ENCODE data around the gene GSTM3. TPM values are rescaled to one million over a fixed set of nuclear protein-coding genes. Genes with fewer than 3 reads are reported as not detected.
"Not testable (repeated sequence)": the region's sequence is repeated elsewhere in the genome, so short reads cannot be mapped to it uniquely, and the experiment has no call there.

Gene GSTM3
- total RNA-seq, 4 donors from 2014 or later, result 68.7 to 213 (median 137) TPM

DNA sequence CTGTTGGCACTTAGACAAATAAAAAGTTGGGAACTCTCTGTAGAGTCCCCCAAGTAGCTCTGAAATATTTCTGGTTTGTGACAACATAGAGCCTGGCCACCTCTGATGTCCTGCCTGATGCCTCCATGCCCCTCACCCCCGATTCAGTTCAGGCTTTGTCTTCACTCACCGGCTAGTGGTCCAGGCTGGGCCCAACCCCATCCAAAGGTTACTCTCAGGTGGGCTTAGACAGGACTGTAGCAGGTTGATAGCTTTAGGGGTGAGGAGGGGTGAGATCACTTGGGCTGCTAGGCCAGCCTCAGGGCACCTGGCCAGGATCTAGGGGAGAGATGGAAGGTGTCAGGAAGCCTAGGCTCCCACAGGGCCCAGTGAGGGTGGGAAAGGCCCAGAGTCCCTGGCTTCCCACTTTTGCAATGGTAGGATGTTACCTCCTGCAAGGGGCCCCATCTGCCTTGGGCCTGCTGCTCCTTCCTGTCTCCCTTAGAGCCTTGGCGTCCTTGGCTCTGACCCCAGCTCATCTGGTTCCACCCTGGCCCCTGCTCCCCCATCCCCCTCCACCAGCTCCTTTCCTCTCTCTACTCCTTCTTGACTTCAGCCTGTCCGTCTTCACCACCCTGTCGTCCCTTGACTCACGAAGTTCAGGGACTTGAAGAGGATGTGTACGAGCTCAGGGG, 16.1 kb upstream of the GSTM3 start:
- TF ChIP-seq, protein P1, sequence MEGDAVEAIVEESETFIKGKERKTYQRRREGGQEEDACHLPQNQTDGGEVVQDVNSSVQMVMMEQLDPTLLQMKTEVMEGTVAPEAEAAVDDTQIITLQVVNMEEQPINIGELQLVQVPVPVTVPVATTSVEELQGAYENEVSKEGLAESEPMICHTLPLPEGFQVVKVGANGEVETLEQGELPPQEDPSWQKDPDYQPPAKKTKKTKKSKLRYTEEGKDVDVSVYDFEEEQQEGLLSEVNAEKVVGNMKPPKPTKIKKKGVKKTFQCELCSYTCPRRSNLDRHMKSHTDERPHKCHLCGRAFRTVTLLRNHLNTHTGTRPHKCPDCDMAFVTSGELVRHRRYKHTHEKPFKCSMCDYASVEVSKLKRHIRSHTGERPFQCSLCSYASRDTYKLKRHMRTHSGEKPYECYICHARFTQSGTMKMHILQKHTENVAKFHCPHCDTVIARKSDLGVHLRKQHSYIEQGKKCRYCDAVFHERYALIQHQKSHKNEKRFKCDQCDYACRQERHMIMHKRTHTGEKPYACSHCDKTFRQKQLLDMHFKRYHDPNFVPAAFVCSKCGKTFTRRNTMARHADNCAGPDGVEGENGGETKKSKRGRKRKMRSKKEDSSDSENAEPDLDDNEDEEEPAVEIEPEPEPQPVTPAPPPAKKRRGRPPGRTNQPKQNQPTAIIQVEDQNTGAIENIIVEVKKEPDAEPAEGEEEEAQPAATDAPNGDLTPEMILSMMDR (IDR thresholded peaks at IDR 0.05), result no peak
- no peak for TF ChIP-seq POLR2A (IDR thresholded peaks at IDR 0.05)
- 92% methylated on average over 7 of the region's 7 CpGs for WGBS, 2 donors
- peak in 1 of 2 donors; percentile 77 for DNase-seq (ENCODE audit: low spot score in 2 of 2)
- intact Hi-C loops (cut with DNase I; ENCODE audit: low total_unique reads), result no loop called here
- no peak overlapping the region for H3K4me3 ChIP-seq (ENCODE audit: low read depth, poor library complexity, severe bottlenecking)

GRCh38 chr1:109756325-109756724, 15.5 kb upstream of the GSTM3 start:
- 92 to 96% methylated on average over 5 of the region's 5 CpGs for WGBS, 2 donors
- intact Hi-C loops (cut with DNase I; ENCODE audit: low total_unique reads); H3K4me3 ChIP-seq (ENCODE audit: low read depth, poor library complexity, severe bottlenecking): not testable (repeated sequence)
- DNase-seq (ENCODE audit: low spot score in 2 of 2), result peak in 1 of 2 donors; percentile 26

GRCh38 chr1:109754738-109755137, 13.9 kb upstream of the GSTM3 start:
- 71 to 79% methylated on average over 2 of the region's 2 CpGs for WGBS, 2 donors
- intact Hi-C loops (cut with DNase I; ENCODE audit: low total_unique reads), result no loop called here
- H3K4me3 ChIP-seq (ENCODE audit: low read depth, poor library complexity, severe bottlenecking), result no peak overlapping the region
- TF ChIP-seq, protein P1 (IDR thresholded peaks at IDR 0.05), result no peak
- TF ChIP-seq POLR2A (IDR thresholded peaks at IDR 0.05), result no peak
- no peak for DNase-seq (ENCODE audit: low spot score in 2 of 2)

- H3K4me3 ChIP-seq (ENCODE audit: low read depth, poor library complexity, severe bottlenecking), result no peak overlapping the region
- WGBS, 2 donors, result 91 to 92% methylated on average over 12 of the region's 12 CpGs
- no peak for TF ChIP-seq POLR2A (IDR thresholded peaks at IDR 0.05)
- TF ChIP-seq, protein P1 (IDR thresholded peaks at IDR 0.05), result no peak
- DNase-seq (ENCODE audit: low spot score in 2 of 2), result peak in 1 of 2 donors; percentile 62
- intact Hi-C loops (cut with DNase I; ENCODE audit: low total_unique reads), result no loop called here
Measured at GRCh38 chr1:109751531-109752260, 10.9 kb upstream of the GSTM3 start.

- DNase-seq (ENCODE audit: low spot score in 2 of 2), result peak in 1 of 2 donors; percentile 67
- intact Hi-C loops (cut with DNase I; ENCODE audit: low total_unique reads), result no loop called here
- TF ChIP-seq, protein P1 (IDR thresholded peaks at IDR 0.05), result no peak
- no peak for TF ChIP-seq POLR2A (IDR thresholded peaks at IDR 0.05)
- 90 to 97% methylated on average over 6 of the region's 6 CpGs for WGBS, 2 donors
- no peak overlapping the region for H3K4me3 ChIP-seq (ENCODE audit: low read depth, poor library complexity, severe bottlenecking)
Measured at GRCh38 chr1:109750920-109751319, 10.1 kb upstream of the GSTM3 start.

DNA sequence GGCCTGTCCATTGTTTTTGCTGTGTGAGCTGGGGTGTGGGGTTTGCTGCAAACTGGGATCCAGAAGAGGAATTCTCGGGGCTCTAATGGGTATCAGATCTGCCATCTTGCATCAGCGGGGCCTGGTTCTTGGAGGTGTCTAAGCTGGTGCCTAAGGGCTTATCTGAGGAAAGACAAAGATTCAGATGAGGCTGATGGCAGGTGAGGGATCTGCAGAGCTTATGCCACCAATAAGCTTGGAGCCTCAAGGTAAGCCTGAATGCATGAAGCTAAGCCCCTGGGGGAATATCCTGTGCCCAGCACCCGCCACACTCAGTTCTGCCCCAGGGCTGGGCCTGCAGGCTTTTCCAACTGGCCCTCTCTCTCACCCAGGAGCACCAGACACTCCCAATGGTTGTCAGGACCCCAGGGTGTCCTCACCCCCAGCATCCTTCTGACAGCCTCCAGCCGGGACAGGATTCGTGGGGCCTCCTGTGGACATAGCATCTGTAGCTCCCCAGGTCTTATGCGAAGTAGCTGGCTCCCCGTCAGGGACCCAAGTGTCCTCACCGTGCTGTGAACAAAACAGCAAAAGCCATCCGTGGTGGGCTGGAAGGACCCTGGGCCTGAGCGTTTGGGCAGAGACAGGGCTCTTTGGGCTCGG, 9.5 kb upstream of the GSTM3 start:
- 92 to 98% methylated on average over 10 to 11 of the region's 11 CpGs for WGBS, 2 donors
- intact Hi-C loops (cut with DNase I; ENCODE audit: low total_unique reads), result no loop called here
- peak in 1 of 2 donors; percentile 59 for DNase-seq (ENCODE audit: low spot score in 2 of 2)

More for the DNA sequence above, 9.5 kb upstream of the GSTM3 start:
- TF ChIP-seq, protein P1 (IDR thresholded peaks at IDR 0.05), result no peak
- no peak for TF ChIP-seq POLR2A (IDR thresholded peaks at IDR 0.05)
- H3K4me3 ChIP-seq (ENCODE audit: low read depth, poor library complexity, severe bottlenecking), result no peak overlapping the region

Data from lower leg skin (tissue), 4 donors.